ENCODE measurements around the gene MRPL55. TPM values are rescaled to one million over a fixed set of nuclear protein-coding genes. Genes with fewer than 3 reads are reported as not detected.

Gene MRPL55
- total and polyA plus RNA-seq, 2 of the 4 experiments (the other 2 are of a cell fraction), result 48.9 to 95.4 TPM

DNA sequence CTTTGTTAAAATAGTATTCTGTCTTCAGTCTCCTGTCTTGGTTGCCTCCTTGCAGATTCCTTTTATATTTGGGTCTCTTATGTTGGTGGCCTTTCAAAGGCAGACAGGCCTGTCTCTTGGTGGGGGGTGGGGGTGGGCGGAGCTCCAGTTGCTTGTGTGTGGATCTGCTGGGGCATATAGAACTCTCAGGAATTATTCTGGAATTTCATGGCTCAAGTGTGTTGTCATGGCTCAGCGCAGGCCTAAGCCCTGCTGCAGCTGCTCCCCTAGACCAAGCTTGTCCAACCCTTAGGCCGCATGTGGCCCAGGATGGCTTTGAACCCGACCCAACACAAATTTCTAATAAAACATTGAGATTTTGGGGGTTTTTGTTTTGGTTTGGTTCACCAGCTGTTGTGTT, 13.9 kb downstream of the MRPL55 start:
- peaks cover 9% of the 10 kb centered on the region for H3K4me1 ChIP-seq (ENCODE audit: control insufficient read depth, insufficient read depth, low read length)
- no peak overlapping the region for H3K4me2 ChIP-seq (ENCODE audit: low read depth, low read length)
- peaks cover 0 to 60% of the 10 kb centered on the region in 2 experiments; a peak in 3 of 4 replicates for H3K79me1 ChIP-seq (ENCODE audit: low read depth in 1 of 2, low read length in 2 of 2)
- no peak overlapping the region for H3K23ac ChIP-seq (ENCODE audit: low read depth, low read length)
- no peak overlapping the region for H3K4ac ChIP-seq (ENCODE audit: low read depth, low read length)
- H2AK5ac ChIP-seq (ENCODE audit: low read depth, low read length), result no peak overlapping the region
- peaks cover 53% of the 10 kb centered on the region for H3K36me3 ChIP-seq (ENCODE audit: control insufficient read depth, insufficient read depth, low read length)
- dilution Hi-C loops (cut with HindIII; ENCODE audit: low sequenced_read_pairs, unreplicated experiment), result no loop called here
- H3K27ac ChIP-seq (ENCODE audit: insufficient read depth, low read length), result no peak overlapping the region
- no peak overlapping the region for H3K9ac ChIP-seq (ENCODE audit: low read depth, low read length)
- CTCF ChIA-PET, result no interaction called here
- H2BK15ac ChIP-seq (ENCODE audit: low read depth, low read length), result no peak overlapping the region
- no peak overlapping the region for H3K14ac ChIP-seq (replicated peaks; ENCODE audit: low read depth, low read length)
- H3K9me1 ChIP-seq (ENCODE audit: insufficient read depth, low read length), result peaks cover 35% of the 10 kb centered on the region
- peaks cover 9% of the 10 kb centered on the region; the same call in 1 of the 2 replicates for H3K9me3 ChIP-seq (ENCODE audit: control insufficient read depth, insufficient read depth, low read length)
- no TSS peak for BruUV-seq (replicated peaks)
- H4K91ac ChIP-seq (ENCODE audit: insufficient read depth, low read depth, low read length), result no peak overlapping the region
- H3K18ac ChIP-seq (ENCODE audit: low read depth, low read length), result no peak overlapping the region
- DNase-seq, result no peak
- TF ChIP-seq MXI1 (IDR thresholded peaks at IDR 0.05; ENCODE audit: borderline replicate concordance, low read depth, low read length) (no peak), SMC3 (IDR thresholded peaks at IDR 0.05; ENCODE audit: low read depth, low read length) (no peak)
- H2BK20ac ChIP-seq (ENCODE audit: low read depth, low read length), result no peak overlapping the region
- H3K56ac ChIP-seq (ENCODE audit: extremely low read depth, insufficient read depth, low read length), result no peak overlapping the region
- H4K20me1 ChIP-seq (ENCODE audit: insufficient read depth, low read length), result peaks cover 100% of the 10 kb centered on the region
- no peak overlapping the region for H2AK9ac ChIP-seq (replicated peaks; ENCODE audit: low read depth, low read length, poor library complexity)
- no CpG with 5 or more reads among the region's 4 CpGs for WGBS, 2 experiments (ENCODE audit: extremely low coverage in 2 of 2, insufficient read length in 1 of 2)
- H2BK5ac ChIP-seq (ENCODE audit: low read depth, low read length, poor library complexity, severe bottlenecking), result no peak overlapping the region
- no peak for ATAC-seq (ENCODE audit: low read depth)
- intact Hi-C loops (cut with micrococcal nuclease), result no loop called here
- POLR2A ChIA-PET (ENCODE audit: unreplicated experiment), result no interaction called here
- no peak overlapping the region for H3K4me3 ChIP-seq (ENCODE audit: insufficient read depth, low read depth, low read length)
- in situ Hi-C loops (cut with MboI; ENCODE audit: low sequenced_read_pairs), result no loop called here
- H4K5ac ChIP-seq (ENCODE audit: low read depth, low read length), result no peak overlapping the region
- no peak overlapping the region for H2BK120ac ChIP-seq (ENCODE audit: low read depth, low read length)
- no peak overlapping the region for H2AFZ ChIP-seq (replicated peaks; ENCODE audit: low read length, poor library complexity)
- no peak overlapping the region for H4K8ac ChIP-seq (ENCODE audit: low read depth in 2 of 2, low read length in 2 of 2)
- H3K27me3 ChIP-seq (ENCODE audit: control insufficient read depth, insufficient read depth, low read length), result no peaks in the 10 kb centered on the region
